Left ventricle myocardium superior (tissue), 1 donor: ENCODE results near the gene ADNP2. TPM values are rescaled to one million over a fixed set of nuclear protein-coding genes. Genes with fewer than 3 reads are reported as not detected.
"Not testable (repeated sequence)": the region's sequence is repeated elsewhere in the genome, so short reads cannot be mapped to it uniquely, and the experiment has no call there.

Experiments used
- ATAC-seq: fragments of 200-7000 bp; cut with Tn5 transposase; one replicate; pipeline ENCODE4 v1.9.1; 2020; ENCODE audit warnings: mild to moderate bottlenecking, moderate library complexity
- DNase-seq: peaks from one replicate; pipeline ENCODE4 v3.0.0-alpha.2; 2020
- intact Hi-C: fragments of 100-400 bp; cut with micrococcal nuclease; formaldehyde crosslinking; loops from one replicate; pipeline ENCODE4 v1.11.0; 2022
- total RNA-seq: library from RNA; stranded (reverse); fragmentation: NEBNext Ultra II Directional; extraction: Animal tissue kit (Norgen Biotek cat#: 25700); gene quantifications from one replicate; pipeline ENCODE4 v1.2.1, GENCODE V29; 2021
- donor health status: DM: no; HTN: yes; CAD: no; lungs with severe emphysema.

Gene ADNP2
- total RNA-seq, 1 donor from 2014 or later: 7.1 TPM

- no peak for ATAC-seq
- DNase-seq: no peak
- intact Hi-C loops: no loop called here
These were observed 28.1 kb downstream of the ADNP2 start for GRCh38 chr18:80137137-80137536.

- ATAC-seq (no peak), DNase-seq (no peak)
- intact Hi-C loops: no loop called here
These were observed 28.9 kb downstream of the ADNP2 start for GRCh38 chr18:80137976-80138375.

- ATAC-seq (no peak), DNase-seq (no peak)
- intact Hi-C loops: no loop called here
These were observed 31.5 kb downstream of the ADNP2 start for GRCh38 chr18:80140455-80140985.

GRCh38 chr18:80143881-80144280 is 34.8 kb downstream of the ADNP2 start:
- ATAC-seq (no peak), DNase-seq (no peak)
- intact Hi-C loops: no loop called here

- intact Hi-C loops: no loop called here
- no peak for DNase-seq
These were observed 36.2 kb downstream of the ADNP2 start for GRCh38 chr18:80145196-80145804.

GRCh38 chr18:80147037-80147417 is 38.0 kb downstream of the ADNP2 start:
- intact Hi-C loops: no loop called here
- ATAC-seq (peak; percentile 56), DNase-seq (no peak)

More at GRCh38 chr18:80145196-80145804, 36.2 kb downstream of the ADNP2 start:
- ATAC-seq: no peak

- intact Hi-C loops: no loop called here
- DNase-seq: peak; percentile 86
- peak; percentile 94 for ATAC-seq
These were observed 38.6 kb downstream of the ADNP2 start for GRCh38 chr18:80147418-80148325.

- DNase-seq (no peak), ATAC-seq (peak; percentile 14)
- intact Hi-C loops: no loop called here
These were observed 39.5 kb downstream of the ADNP2 start for GRCh38 chr18:80148326-80149199.

- ATAC-seq (no peak), DNase-seq (no peak)
- intact Hi-C loops: no loop called here
These were observed 40.6 kb downstream of the ADNP2 start for GRCh38 chr18:80149667-80150066.

- ATAC-seq: no peak
- DNase-seq: no peak
- intact Hi-C loops: no loop called here
These were observed 45.2 kb downstream of the ADNP2 start for GRCh38 chr18:80154293-80154692.

GRCh38 chr18:80157708-80158343 is 48.8 kb downstream of the ADNP2 start:
- intact Hi-C loops: no loop called here
- DNase-seq (peak; percentile 86), ATAC-seq (peak; percentile 60)

- DNase-seq (no peak), ATAC-seq (no peak)
- intact Hi-C loops: no loop called here
These were observed 49.3 kb downstream of the ADNP2 start for GRCh38 chr18:80158365-80158764.

GRCh38 chr18:80159713-80160636 is 50.9 kb downstream of the ADNP2 start:
- ATAC-seq: peak; percentile 85
- peak; percentile 70 for DNase-seq
- intact Hi-C loops: no loop called here

- DNase-seq (no peak), ATAC-seq (no peak)
- intact Hi-C loops: no loop called here
These were observed 52.8 kb downstream of the ADNP2 start for GRCh38 chr18:80161781-80162417.

- ATAC-seq: no peak
- DNase-seq: no peak
- intact Hi-C loops: no loop called here
These were observed 54.1 kb downstream of the ADNP2 start for GRCh38 chr18:80163183-80163582.

GRCh38 chr18:80164727-80165355 is 55.8 kb downstream of the ADNP2 start:
- ATAC-seq, intact Hi-C loops, DNase-seq: not testable (repeated sequence)

GRCh38 chr18:80166240-80166639 is 57.2 kb downstream of the ADNP2 start:
- intact Hi-C loops: no loop called here
- DNase-seq: no peak
- no peak for ATAC-seq
